Cardiac septum (tissue), 1 donor: ENCODE results near the gene MAPRE3. TPM values are rescaled to one million over a fixed set of nuclear protein-coding genes. Genes with fewer than 3 reads are reported as not detected.

ENCODE experiments used
- DNase-seq: peaks from one replicate; pipeline ENCODE4 v3.0.0-alpha.2; 2020; ENCODE audit warnings: low spot score
- intact Hi-C: fragments of 100-400 bp; cut with DNase I; formaldehyde crosslinking; loops from one replicate; pipeline ENCODE4 v1.14.0; 2022
- total RNA-seq: library from RNA; stranded (reverse); fragmentation: NEBNext Ultra II Directional; extraction: Animal tissue kit (Norgen Biotek cat#: 25700); gene quantifications from one replicate; pipeline ENCODE4 v1.2.1, GENCODE V29; 2021
- donor health status: DM: no; HTN: no; CAD: no.

Gene MAPRE3
- total RNA-seq, 1 donor from 2014 or later, result 43.1 TPM

- intact Hi-C loops, result no loop called here
- peak; percentile 85 for DNase-seq
Measured at GRCh38 chr2:26946841-26947784, 23.3 kb upstream of the MAPRE3 start.

- no peak for DNase-seq
- intact Hi-C loops, result no loop called here
Measured at GRCh38 chr2:26948800-26949199, 21.6 kb upstream of the MAPRE3 start.

- intact Hi-C loops, result no loop called here
- DNase-seq, result no peak
Measured at GRCh38 chr2:26950246-26950645, 20.2 kb upstream of the MAPRE3 start.

- intact Hi-C loops, result no loop called here
- DNase-seq, result no peak
Measured at GRCh38 chr2:26951236-26951635, 19.2 kb upstream of the MAPRE3 start.

GRCh38 chr2:26952374-26952773, 18.1 kb upstream of the MAPRE3 start:
- intact Hi-C loops, result no loop called here
- no peak for DNase-seq

- intact Hi-C loops, result no loop called here
- no peak for DNase-seq
Measured at GRCh38 chr2:26954135-26954534, 16.3 kb upstream of the MAPRE3 start.

- no peak for DNase-seq
- intact Hi-C loops, result no loop called here
Measured at GRCh38 chr2:26957041-26957440, 13.4 kb upstream of the MAPRE3 start.

- intact Hi-C loops, result no loop called here
- no peak for DNase-seq
Measured at GRCh38 chr2:26957534-26957933, 12.9 kb upstream of the MAPRE3 start.

GRCh38 chr2:26959331-26959730, 11.1 kb upstream of the MAPRE3 start:
- intact Hi-C loops, result no loop called here
- no peak for DNase-seq

- intact Hi-C loops, result no loop called here
- no peak for DNase-seq
Measured at GRCh38 chr2:26964446-26965130, 5.8 kb upstream of the MAPRE3 start.

GRCh38 chr2:26968001-26968400, 2.4 kb upstream of the MAPRE3 start:
- intact Hi-C loops, result loop anchor here (2.0 kb wide), 1 partner anchor 117 kb away; no protein-coding TSS in a partner anchor
- DNase-seq, result no peak

GRCh38 chr2:26969077-26969844, 1.2 kb upstream of the MAPRE3 start:
- intact Hi-C loops, result loop anchor here (2.0 kb wide), 1 partner anchor 116 kb away; no protein-coding TSS in a partner anchor
- DNase-seq, result no peak

GRCh38 chr2:26970928-26971627, 641 bp downstream of the MAPRE3 start:
- intact Hi-C loops, result loop anchor here (10.0 kb wide), 1 partner anchor 304 kb away; the partner anchor contains the start of gene DNAJC5G
- no peak for DNase-seq

- no peak for DNase-seq
- intact Hi-C loops, result loop anchor here (10.0 kb wide), 1 partner anchor 303 kb away; the partner anchor contains the start of gene DNAJC5G
Measured at GRCh38 chr2:26971911-26972786, 1.7 kb downstream of the MAPRE3 start.

GRCh38 chr2:26974352-26974751, 3.9 kb downstream of the MAPRE3 start:
- intact Hi-C loops, result loop anchor here (10.0 kb wide), 1 partner anchor 300 kb away; the partner anchor contains the start of gene DNAJC5G
- DNase-seq, result no peak

GRCh38 chr2:26975102-26975501, 4.7 kb downstream of the MAPRE3 start:
- intact Hi-C loops, result loop anchor here (10.0 kb wide), 1 partner anchor 300 kb away; the partner anchor contains the start of gene DNAJC5G
- no peak for DNase-seq

GRCh38 chr2:26975656-26976055, 5.2 kb downstream of the MAPRE3 start:
- intact Hi-C loops, result loop anchor here (10.0 kb wide), 1 partner anchor 299 kb away; the partner anchor contains the start of gene DNAJC5G
- no peak for DNase-seq

GRCh38 chr2:26976237-26976636, 5.8 kb downstream of the MAPRE3 start:
- DNase-seq, result no peak
- intact Hi-C loops, result loop anchor here (10.0 kb wide), 1 partner anchor 299 kb away; the partner anchor contains the start of gene DNAJC5G
